SKM-1 treated with dmso at 0.1 percent for 144 hours (cell line): Measurements from ENCODE around the gene PLK5.

Experiments used
- DNase-seq: peaks from one replicate; lab custom pipeline; 2025; ENCODE audit not compliant: unreplicated experiment; lab: John Stamatoyannopoulos, UW

PLK5 gene

GRCh38 chr19:1554968-1555367, 31.1 kb downstream of the PLK5 start:
- no peak for DNase-seq

DNA sequence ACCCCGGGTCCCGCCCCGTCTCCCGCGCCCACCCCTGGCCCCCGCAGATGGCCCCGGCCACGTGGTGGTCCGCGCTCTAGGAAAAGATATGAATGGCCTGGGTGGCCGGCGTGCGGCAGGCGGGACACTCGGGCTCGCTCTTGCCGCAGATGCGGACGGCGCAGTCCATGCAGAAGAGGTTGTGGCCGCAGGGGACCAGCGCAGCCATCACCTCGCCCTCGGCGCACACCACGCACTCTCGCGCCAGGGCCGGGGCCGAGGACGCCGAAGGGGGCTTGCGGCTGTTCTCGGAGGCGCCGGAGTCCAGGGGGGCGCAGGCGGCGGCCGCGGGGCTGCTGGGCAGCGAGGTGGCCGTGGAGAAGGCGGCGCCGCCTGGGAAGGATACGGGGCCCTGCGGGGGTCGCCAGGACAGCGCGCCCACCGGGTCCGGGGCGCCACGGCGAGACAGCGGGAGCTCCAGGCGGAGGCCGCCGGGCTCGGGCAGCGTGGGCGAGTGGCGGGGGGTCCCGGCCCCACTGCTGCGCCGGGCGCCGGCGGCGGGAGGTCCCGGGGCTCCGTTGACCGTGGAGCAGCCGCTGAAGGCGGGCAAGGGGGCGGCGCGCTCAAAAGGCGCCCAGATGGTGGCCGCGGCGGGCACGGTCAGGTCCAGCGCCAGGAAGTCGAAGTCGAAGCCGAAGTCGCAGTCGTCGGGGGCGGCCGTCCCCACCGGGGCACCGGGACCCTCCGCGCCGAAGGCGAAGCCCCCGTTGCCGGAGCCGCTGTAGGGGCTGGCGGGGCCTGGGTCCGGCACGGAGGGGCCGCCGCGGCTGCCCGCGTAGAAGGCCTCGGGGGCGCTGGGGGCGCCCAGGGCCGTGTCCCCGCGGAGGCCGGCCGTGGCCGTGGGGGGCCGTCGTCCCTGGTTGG, 31.9 kb downstream of the PLK5 start:
- DNase-seq, result no peak

GRCh38 chr19:1556390-1557070, 32.7 kb downstream of the PLK5 start:
- no peak for DNase-seq

- DNase-seq, result no peak
These were observed 34.7 kb downstream of the PLK5 start for GRCh38 chr19:1558552-1558951.

- DNase-seq, result no peak
These were observed 36.5 kb downstream of the PLK5 start for GRCh38 chr19:1560286-1560882.

DNA sequence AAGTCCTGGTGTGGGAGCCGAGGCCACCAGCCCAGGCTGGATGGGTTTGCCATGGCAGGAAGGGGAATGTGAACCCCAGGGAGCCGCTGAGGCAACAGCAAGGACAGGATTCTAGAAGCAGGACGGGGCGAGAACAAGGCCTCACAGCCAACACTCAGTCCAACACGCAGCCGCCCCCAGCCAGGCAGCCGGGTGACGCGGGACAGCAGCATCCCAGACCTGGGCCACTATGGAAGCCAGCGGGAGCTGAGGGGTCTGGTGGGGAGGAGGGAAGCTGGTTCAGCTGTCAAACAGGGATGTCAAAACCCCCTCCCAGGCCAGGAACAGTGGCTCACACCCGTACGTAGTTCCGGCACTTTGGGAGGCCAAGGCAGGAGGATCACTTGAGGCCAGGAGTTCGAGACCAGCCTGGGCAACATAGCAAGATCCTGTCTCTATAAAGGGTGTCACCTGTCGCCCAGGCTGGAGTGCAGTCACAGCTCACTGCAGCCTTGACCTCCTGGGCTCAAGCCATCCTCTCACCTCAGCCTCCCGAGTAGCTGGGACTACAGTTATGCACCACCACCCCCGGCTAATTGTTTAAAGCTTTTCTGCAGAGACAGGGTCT, 37.5 kb downstream of the PLK5 start:
- no peak for DNase-seq

GRCh38 chr19:1563251-1563650, 39.4 kb downstream of the PLK5 start:
- no peak for DNase-seq

DNA sequence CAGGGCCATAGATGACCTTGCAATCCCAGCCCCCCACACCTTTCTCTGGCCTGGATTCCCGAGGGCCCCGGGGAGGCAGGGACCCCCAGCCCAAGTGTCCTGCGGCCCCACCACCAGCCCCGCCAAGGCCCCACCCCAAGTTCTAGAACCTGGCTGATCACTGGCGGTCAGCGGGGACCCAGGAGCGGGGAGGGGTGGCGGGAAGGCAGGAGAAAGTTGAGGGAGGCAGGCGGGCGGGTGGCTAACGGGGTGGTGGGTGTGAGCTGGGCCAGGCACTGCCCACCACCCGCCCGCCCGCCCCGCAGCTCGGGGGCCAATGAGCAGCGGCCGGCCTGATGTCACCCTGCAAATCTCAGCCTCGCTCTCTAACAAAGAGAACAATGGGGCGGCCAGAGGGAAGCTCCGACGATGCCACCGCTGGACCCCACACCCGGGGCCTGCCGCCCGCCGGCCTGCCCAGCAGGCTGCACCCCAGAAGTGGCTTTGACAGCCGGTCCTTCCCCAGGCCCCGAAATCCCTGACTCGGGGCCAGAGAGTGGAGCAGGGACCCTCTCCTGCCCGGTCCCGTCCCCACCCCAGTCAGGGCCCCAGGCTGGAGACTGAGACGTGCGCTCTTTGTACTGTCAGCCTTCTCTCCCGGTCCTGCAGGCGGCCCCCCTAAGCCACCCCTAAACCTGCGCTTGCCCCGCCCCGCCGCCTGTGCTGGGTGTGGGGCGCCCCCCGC, 42.7 kb downstream of the PLK5 start:
- no peak for DNase-seq

DNA sequence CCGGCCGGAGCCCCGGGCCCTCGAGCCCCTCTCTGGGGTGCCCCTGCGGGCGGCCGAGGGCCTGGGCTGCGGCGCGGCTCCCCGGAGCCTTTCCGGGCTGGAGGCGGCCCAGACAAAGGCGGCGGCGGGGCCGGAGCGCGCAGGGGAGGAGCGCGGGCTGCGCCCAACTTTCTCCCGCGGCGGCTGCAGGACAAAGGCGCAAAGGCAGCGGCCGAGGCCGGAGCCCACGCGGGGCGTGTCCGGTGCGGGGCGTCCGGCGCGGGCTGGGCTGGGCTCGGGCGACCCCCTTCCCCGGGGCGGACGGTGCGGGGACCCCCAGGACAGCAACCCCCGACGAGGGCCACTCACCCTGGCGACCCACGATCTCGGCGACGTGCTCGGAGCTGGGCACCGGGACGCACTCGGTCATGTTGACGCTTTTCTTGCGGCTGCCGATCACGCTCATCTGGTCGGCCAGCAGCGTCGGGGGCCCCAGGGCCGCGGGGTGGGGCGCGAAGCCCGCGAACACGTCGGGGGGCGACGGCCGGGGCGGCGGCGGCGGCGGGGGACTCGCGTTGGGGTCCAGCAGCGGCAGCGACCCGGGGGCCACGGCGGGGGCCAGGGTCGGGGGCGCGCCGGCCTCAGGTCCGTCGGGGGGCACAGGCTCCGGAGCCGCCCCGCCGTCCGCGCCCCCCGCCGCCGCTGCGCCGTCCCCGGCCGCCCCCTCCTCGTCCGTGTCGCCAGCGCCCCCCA, 43.4 kb downstream of the PLK5 start:
- no peak for DNase-seq

GRCh38 chr19:1567848-1568227, 44.0 kb downstream of the PLK5 start:
- no peak for DNase-seq

DNA sequence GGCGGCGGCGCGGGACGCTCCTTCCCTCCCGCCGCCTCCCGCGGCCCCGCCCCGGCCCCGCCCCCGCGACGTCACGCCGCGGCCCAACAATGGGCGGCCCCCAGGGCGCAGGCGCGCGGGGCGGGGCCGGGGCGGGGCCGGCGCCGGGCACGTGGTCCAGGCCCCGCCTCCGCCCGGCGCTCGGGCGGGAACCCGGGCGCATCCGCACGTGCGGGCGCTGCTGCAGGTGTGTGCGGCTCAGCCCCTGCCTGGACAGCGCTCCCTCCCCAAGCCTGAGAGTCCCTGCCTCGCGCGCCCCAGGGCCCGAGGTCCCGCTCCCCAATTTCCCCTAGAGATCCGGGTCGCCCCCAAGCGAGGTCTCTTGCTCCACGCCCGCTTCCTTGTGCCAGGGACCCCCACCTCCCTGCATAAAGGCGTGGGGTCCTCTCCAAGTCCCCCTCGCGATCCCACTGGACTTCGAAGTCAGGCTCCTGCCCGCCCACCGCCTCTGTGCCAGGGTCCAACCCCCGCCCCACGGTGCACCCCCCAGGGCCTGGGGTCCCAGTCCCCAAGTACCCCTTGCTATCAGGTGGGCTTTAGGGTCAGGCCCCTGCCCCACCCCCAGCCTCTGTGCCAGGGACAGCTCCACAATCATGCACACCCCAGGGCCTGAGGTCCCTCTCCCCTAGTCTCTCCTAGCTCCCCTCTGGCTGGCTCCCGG, 44.6 kb downstream of the PLK5 start, which contains the start of gene MEX3D:
MEX3D (minus strand) TSS at position 6 of the 700 bp plus-strand sequence. CDS start 267 bp downstream, outside the sequence.
- peak; percentile 39 for DNase-seq

GRCh38 chr19:1569997-1570396, 46.1 kb downstream of the PLK5 start:
- no peak for DNase-seq

DNA sequence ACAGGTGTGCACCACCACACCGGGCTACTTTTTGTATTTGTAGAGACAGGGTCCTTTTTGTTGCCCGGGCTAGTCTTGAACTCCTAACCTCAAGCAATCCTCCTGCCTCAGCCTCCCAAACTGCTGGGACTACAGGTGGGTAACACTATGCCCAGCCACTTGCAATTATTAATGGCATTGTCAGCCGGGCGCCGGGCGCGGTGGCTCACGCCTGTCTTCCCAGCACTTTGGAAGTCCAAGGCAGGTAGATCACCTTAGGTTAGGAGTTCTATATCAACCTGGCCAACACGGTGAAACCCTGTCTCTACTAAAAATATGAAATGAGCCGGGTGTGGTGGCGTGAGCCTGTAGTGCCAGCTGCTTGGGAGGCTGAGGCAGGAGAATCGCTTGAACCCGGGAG, 47.0 kb downstream of the PLK5 start:
- no peak for DNase-seq

DNA sequence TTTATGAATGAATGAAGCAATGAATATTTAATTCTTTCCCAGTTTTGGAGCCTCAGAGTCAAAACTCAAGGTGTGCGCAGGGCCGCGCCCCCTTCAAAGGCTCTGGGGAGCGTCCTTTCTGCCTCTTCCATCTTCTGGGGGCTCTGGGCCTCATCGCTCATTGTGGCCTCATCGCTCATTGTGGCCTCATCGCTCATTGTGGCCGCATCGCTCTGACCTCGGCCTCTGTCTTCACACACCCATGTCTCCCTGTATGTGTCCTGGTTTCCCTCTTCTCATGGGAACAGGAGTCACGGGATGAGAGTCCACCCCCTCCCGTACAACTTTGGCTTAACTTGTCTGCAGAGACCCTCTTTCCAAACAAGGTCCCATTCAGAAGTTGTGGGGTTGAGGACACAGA, 47.5 kb downstream of the PLK5 start:
- DNase-seq, result no peak

DNA sequence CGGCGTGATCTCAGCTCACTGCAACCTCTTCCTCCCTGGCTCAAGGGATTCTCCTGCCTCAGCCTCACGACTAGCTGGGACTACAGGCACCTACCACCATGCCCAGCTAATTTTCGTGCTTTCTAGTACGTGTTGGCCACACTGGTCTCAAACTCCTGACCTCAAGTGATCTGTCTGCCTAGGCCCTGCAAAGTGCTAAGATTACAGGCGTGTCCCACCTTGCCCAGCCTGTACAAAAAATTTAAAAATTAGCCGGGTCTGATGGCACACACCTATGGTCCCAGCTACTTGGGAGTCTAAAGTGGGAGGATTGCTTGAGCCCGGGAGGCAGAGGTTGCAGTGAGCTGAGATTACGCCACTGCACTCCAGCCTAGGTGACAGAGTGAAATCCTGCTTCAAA, 48.9 kb downstream of the PLK5 start:
- no peak for DNase-seq

- DNase-seq, result no peak
These were observed 50.7 kb downstream of the PLK5 start for GRCh38 chr19:1574354-1575136.

GRCh38 chr19:1575323-1576241, 51.7 kb downstream of the PLK5 start:
- no peak for DNase-seq
